Liver (tissue), 3 donors: ENCODE results near the gene SPTBN1.

Experiments
- ATF3 ChIP-seq: IDR thresholded peaks from 2 replicates; pipeline ENCODE4 v1.6.1; 2016; ENCODE audit warnings: antibody characterized with exemption
- RAD21 ChIP-seq, 2 donors: IDR thresholded peaks; 2 replicates each; pipeline ENCODE4 v1.6.1; 2016; ENCODE audit warnings: antibody characterized with exemption in 2 of 2, mild to moderate bottlenecking in 2 of 2
- SP1 ChIP-seq: IDR thresholded peaks from 2 replicates; pipeline ENCODE4 v1.6.1; 2018; ENCODE audit warnings: antibody characterized with exemption, mild to moderate bottlenecking
- TF ChIP-seq, protein P1 (sequence below): fragments of 150-350 bp; IDR thresholded peaks from 2 replicates; pipeline ENCODE4 v1.5.1; 2017; ENCODE audit warnings: improper control_type of control experiment, low read depth, low read length; ENCODE audit not compliant: missing input control
- donor health status: healthy.
- donor health status: healthy.

GRCh38 chr2:54603796-54604195 is 147.7 kb downstream of the SPTBN1 start:
- TF ChIP-seq RAD21 (IDR thresholded peaks at IDR 0.05) (no peak), SP1 (no peak), ATF3 (no peak)
- TF ChIP-seq, protein P1, sequence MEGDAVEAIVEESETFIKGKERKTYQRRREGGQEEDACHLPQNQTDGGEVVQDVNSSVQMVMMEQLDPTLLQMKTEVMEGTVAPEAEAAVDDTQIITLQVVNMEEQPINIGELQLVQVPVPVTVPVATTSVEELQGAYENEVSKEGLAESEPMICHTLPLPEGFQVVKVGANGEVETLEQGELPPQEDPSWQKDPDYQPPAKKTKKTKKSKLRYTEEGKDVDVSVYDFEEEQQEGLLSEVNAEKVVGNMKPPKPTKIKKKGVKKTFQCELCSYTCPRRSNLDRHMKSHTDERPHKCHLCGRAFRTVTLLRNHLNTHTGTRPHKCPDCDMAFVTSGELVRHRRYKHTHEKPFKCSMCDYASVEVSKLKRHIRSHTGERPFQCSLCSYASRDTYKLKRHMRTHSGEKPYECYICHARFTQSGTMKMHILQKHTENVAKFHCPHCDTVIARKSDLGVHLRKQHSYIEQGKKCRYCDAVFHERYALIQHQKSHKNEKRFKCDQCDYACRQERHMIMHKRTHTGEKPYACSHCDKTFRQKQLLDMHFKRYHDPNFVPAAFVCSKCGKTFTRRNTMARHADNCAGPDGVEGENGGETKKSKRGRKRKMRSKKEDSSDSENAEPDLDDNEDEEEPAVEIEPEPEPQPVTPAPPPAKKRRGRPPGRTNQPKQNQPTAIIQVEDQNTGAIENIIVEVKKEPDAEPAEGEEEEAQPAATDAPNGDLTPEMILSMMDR, result no peak
